Ectodermal cell (in vitro differentiated cells): ENCODE results near the gene SNRNP200.

Source experiments
- H3K27ac ChIP-seq: 2 replicates; pipeline ENCODE4 v1.7.0; 2013; ENCODE audit warnings: mild to moderate bottlenecking, low read depth, low read length; ENCODE audit not compliant: insufficient read depth, poor library complexity, severe bottlenecking
- H3K27me3 ChIP-seq: 2 replicates; pipeline ENCODE4 v1.7.0; 2013; ENCODE audit warnings: mild to moderate bottlenecking, low read length; ENCODE audit not compliant: insufficient read depth, control insufficient read depth, poor library complexity, severe bottlenecking
- H3K36me3 ChIP-seq: one replicate; pipeline ENCODE4 v1.7.0; 2013; ENCODE audit warnings: low read length; ENCODE audit not compliant: control insufficient read depth, insufficient read depth
- H3K4me1 ChIP-seq: one replicate; pipeline ENCODE4 v1.7.0; 2013; ENCODE audit warnings: low read length; ENCODE audit not compliant: control insufficient read depth, insufficient read depth
- H3K4me3 ChIP-seq: 2 replicates; pipeline ENCODE4 v1.7.0; 2013; ENCODE audit warnings: low read depth, low read length, control low read depth; ENCODE audit not compliant: insufficient read depth
- H3K9me3 ChIP-seq: 2 replicates; pipeline ENCODE4 v1.7.0; 2013; ENCODE audit warnings: mild to moderate bottlenecking, low read length, moderate library complexity; ENCODE audit not compliant: control insufficient read depth
- whole genome bisulfite sequencing, 2 experiments: methylation state at CpG; one replicate each; pipeline ENCODE4 v1.1.7; 2013; ENCODE audit warnings: missing lambda C conversion rate in 2 of 2; 5-methylcytosine and 5-hydroxymethylcytosine counted together

Gene SNRNP200

GRCh38 chr2:96325041-96325883 is 19.9 kb upstream of the SNRNP200 start, which contains the start of gene ITPRIPL1:
TSS of gene ITPRIPL1 (plus strand) at chr2:96325317. CDS start at chr2:96325840, 523 bp downstream.
- WGBS, 2 experiments = 5 to 6% methylated on average over 58 of the region's 58 CpGs
- Histone ChIP-seq H3K27ac (no peak within 1 kb of the TSS), H3K4me3 (peak within 1 kb of the TSS; percentile 32), H3K36me3 (no peaks in the 10 kb centered on the region), H3K9me3 (no peaks in the 10 kb centered on the region), H3K4me1 (peaks cover 5% of the 10 kb centered on the region), H3K27me3 (peaks cover 64% of the 10 kb centered on the region)

- H3K4me3 ChIP-seq = peak overlapping the region; percentile 32
- H3K27ac ChIP-seq = no peak overlapping the region
- WGBS, 2 experiments = 29% methylated on average over 5 to 6 of the region's 6 CpGs
- H3K36me3 ChIP-seq = no peaks in the 10 kb centered on the region
- peaks cover 5% of the 10 kb centered on the region for H3K4me1 ChIP-seq
- peaks cover 70% of the 10 kb centered on the region for H3K27me3 ChIP-seq
- H3K9me3 ChIP-seq = no peaks in the 10 kb centered on the region
These were observed 19.3 kb upstream of the SNRNP200 start for GRCh38 chr2:96324721-96325040.

GRCh38 chr2:96323849-96324248 is 18.5 kb upstream of the SNRNP200 start:
- peaks cover 5% of the 10 kb centered on the region for H3K4me1 ChIP-seq
- H3K4me3 ChIP-seq = no peak overlapping the region
- H3K27ac ChIP-seq = no peak overlapping the region
- no peaks in the 10 kb centered on the region for H3K9me3 ChIP-seq
- H3K27me3 ChIP-seq = peaks cover 78% of the 10 kb centered on the region
- WGBS, 2 experiments = 91 to 94% methylated on average over 1 of the region's 1 CpG
- no peaks in the 10 kb centered on the region for H3K36me3 ChIP-seq

GRCh38 chr2:96320728-96321622 is 15.6 kb upstream of the SNRNP200 start:
- H3K4me1 ChIP-seq = peaks cover 8% of the 10 kb centered on the region
- H3K27me3 ChIP-seq = peaks cover 75% of the 10 kb centered on the region
- no peak overlapping the region for H3K27ac ChIP-seq
- no peaks in the 10 kb centered on the region for H3K36me3 ChIP-seq
- H3K9me3 ChIP-seq = no peaks in the 10 kb centered on the region
- peak overlapping the region; percentile 42 for H3K4me3 ChIP-seq
- WGBS, 2 experiments = 6% methylated on average over 41 of the region's 41 CpGs

- Histone ChIP-seq H3K36me3 (no peaks in the 10 kb centered on the region), H3K4me1 (peaks cover 10% of the 10 kb centered on the region), H3K4me3 (no peak overlapping the region), H3K9me3 (no peaks in the 10 kb centered on the region), H3K27ac (no peak overlapping the region), H3K27me3 (peaks cover 68% of the 10 kb centered on the region)
- 84% methylated on average over 3 of the region's 3 CpGs for WGBS, 2 experiments
These were observed 15.0 kb upstream of the SNRNP200 start for GRCh38 chr2:96320326-96320725.

GRCh38 chr2:96319396-96319795 is 14.1 kb upstream of the SNRNP200 start:
- 95 to 100% methylated on average over 1 of the region's 1 CpG for WGBS, 2 experiments
- H3K36me3 ChIP-seq = no peaks in the 10 kb centered on the region
- H3K4me1 ChIP-seq = peaks cover 10% of the 10 kb centered on the region
- H3K9me3 ChIP-seq = no peaks in the 10 kb centered on the region
- H3K27ac ChIP-seq = no peak overlapping the region
- H3K4me3 ChIP-seq = no peak overlapping the region
- peaks cover 59% of the 10 kb centered on the region for H3K27me3 ChIP-seq

GRCh38 chr2:96318723-96319122 is 13.4 kb upstream of the SNRNP200 start:
- H3K36me3 ChIP-seq = no peaks in the 10 kb centered on the region
- 84 to 97% methylated on average over 4 of the region's 4 CpGs for WGBS, 2 experiments
- H3K9me3 ChIP-seq = no peaks in the 10 kb centered on the region
- no peak overlapping the region for H3K27ac ChIP-seq
- H3K4me1 ChIP-seq = peaks cover 10% of the 10 kb centered on the region
- no peak overlapping the region for H3K4me3 ChIP-seq
- H3K27me3 ChIP-seq = peaks cover 52% of the 10 kb centered on the region

- WGBS, 2 experiments = 83 to 89% methylated on average over 4 of the region's 4 CpGs
- Histone ChIP-seq H3K4me3 (no peak overlapping the region), H3K27ac (no peak overlapping the region), H3K27me3 (peaks cover 41% of the 10 kb centered on the region), H3K36me3 (no peaks in the 10 kb centered on the region), H3K4me1 (peaks cover 10% of the 10 kb centered on the region), H3K9me3 (no peaks in the 10 kb centered on the region)
These were observed 12.2 kb upstream of the SNRNP200 start for GRCh38 chr2:96317584-96317997.

GRCh38 chr2:96316999-96317398 is 11.7 kb upstream of the SNRNP200 start:
- Histone ChIP-seq H3K27me3 (peaks cover 35% of the 10 kb centered on the region), H3K4me3 (no peak overlapping the region), H3K4me1 (peaks cover 10% of the 10 kb centered on the region), H3K9me3 (no peaks in the 10 kb centered on the region), H3K36me3 (no peaks in the 10 kb centered on the region), H3K27ac (no peak overlapping the region)

GRCh38 chr2:96315400-96316071 is 10.2 kb upstream of the SNRNP200 start:
- Histone ChIP-seq H3K36me3 (no peaks in the 10 kb centered on the region), H3K27ac (peak overlapping the region; percentile 56), H3K9me3 (no peaks in the 10 kb centered on the region), H3K4me1 (peaks cover 6% of the 10 kb centered on the region), H3K27me3 (peaks cover 20% of the 10 kb centered on the region), H3K4me3 (no peak overlapping the region)
- 85 to 92% methylated on average over 7 of the region's 7 CpGs for WGBS, 2 experiments
